GM12892 (cell line): ENCODE data around the gene FBN3.

ENCODE experiments used
- POLR2A ChIP-seq: IDR thresholded peaks from 2 replicates; pipeline ENCODE4 v1.6.1; 2011; ENCODE audit warnings: low read depth, low read length, control low read depth
- POLR2AphosphoS5 ChIP-seq: IDR thresholded peaks from 2 replicates; pipeline ENCODE4 v1.6.1; 2011; ENCODE audit warnings: low read depth, low read length, control low read depth

DNA sequence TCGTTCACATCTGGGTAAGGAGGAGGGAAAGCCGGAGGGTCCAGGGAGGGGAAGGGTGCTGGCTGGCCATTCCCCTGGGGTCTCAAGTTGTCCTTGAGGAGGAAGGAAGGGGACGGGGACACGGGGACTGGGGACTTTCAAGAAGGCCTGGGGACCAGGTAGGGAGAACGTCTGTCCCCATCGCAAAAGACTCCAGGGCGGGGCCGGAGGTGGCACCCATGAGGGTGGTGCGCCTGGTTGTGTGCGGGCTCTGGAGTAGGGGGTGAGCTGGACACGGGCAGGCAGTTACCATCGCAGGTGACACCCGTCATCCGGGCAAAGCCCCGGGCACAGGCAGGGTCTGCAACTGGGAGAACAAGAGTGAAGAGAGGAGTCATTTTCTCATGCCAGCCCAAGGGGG is 23.4 kb downstream of the FBN3 start:
- TF ChIP-seq POLR2A (no peak), POLR2AphosphoS5 (no peak)
